NCI-H82 treated with DMSO at 0.1 percent for 48 hours (cell line): ENCODE data around the gene CUBN.

Source experiments
- DNase-seq: peaks from one replicate; lab custom pipeline; 2025; ENCODE audit not compliant: unreplicated experiment; lab: John Stamatoyannopoulos, UW

The CUBN gene

GRCh38 chr10:17109046-17109445 is 20.6 kb downstream of the CUBN start:
- no peak for DNase-seq

- DNase-seq, result no peak
Observed at GRCh38 chr10:17106991-17107390, 22.6 kb downstream of the CUBN start.

- no peak for DNase-seq
Observed at GRCh38 chr10:17101910-17102266, 27.7 kb downstream of the CUBN start.

- DNase-seq, result no peak
Observed at GRCh38 chr10:17101257-17101909, 28.2 kb downstream of the CUBN start.

GRCh38 chr10:17100586-17100985 is 29.0 kb downstream of the CUBN start:
- DNase-seq, result no peak

GRCh38 chr10:17098012-17098411 is 31.6 kb downstream of the CUBN start:
- no peak for DNase-seq

GRCh38 chr10:17094844-17095243 is 34.8 kb downstream of the CUBN start:
- no peak for DNase-seq

GRCh38 chr10:17092986-17093803 is 36.4 kb downstream of the CUBN start:
- no peak for DNase-seq

GRCh38 chr10:17092216-17092944 is 37.2 kb downstream of the CUBN start:
- no peak for DNase-seq

- no peak for DNase-seq
Observed at GRCh38 chr10:17088118-17088806, 41.3 kb downstream of the CUBN start.

- DNase-seq, result no peak
Observed at GRCh38 chr10:17086865-17087367, 42.7 kb downstream of the CUBN start.

GRCh38 chr10:17085011-17085725 is 44.4 kb downstream of the CUBN start:
- DNase-seq, result no peak

GRCh38 chr10:17084258-17084657 is 45.4 kb downstream of the CUBN start:
- DNase-seq, result no peak

- no peak for DNase-seq
Observed at GRCh38 chr10:17081431-17081830, 48.2 kb downstream of the CUBN start.

GRCh38 chr10:17077890-17078289 is 51.7 kb downstream of the CUBN start:
- no peak for DNase-seq

GRCh38 chr10:17077346-17077781 is 52.2 kb downstream of the CUBN start:
- no peak for DNase-seq

GRCh38 chr10:17076626-17077345 is 52.8 kb downstream of the CUBN start:
- DNase-seq, result no peak

- DNase-seq, result no peak
Observed at GRCh38 chr10:17075533-17076359, 53.9 kb downstream of the CUBN start.

GRCh38 chr10:17074541-17074847 is 55.1 kb downstream of the CUBN start:
- no peak for DNase-seq
